Progenitor cell of endocrine pancreas (in vitro differentiated cells): ENCODE measurements around the gene VSNL1. TPM values are rescaled to one million over a fixed set of nuclear protein-coding genes. Genes with fewer than 3 reads are reported as not detected.

Experiments
- DNase-seq: peaks from one replicate; pipeline ENCODE4 v3.0.0; 2021; ENCODE audit warnings: low spot score; ENCODE audit not compliant: unreplicated experiment
- H3K27ac Mint-ChIP-seq: 2 replicates; pipeline ENCODE4 v1.8.0; 2021; ENCODE audit warnings: mild to moderate bottlenecking, moderate library complexity, mixed read lengths
- H3K27me3 Mint-ChIP-seq: 2 replicates; pipeline ENCODE4 v1.8.0; 2021; ENCODE audit warnings: mixed read lengths
- H3K36me3 Mint-ChIP-seq: 2 replicates; pipeline ENCODE4 v1.8.0; 2022; ENCODE audit warnings: mixed read lengths; ENCODE audit not compliant: insufficient read depth
- H3K4me1 Mint-ChIP-seq: 2 replicates; pipeline ENCODE4 v1.8.0; 2021; ENCODE audit warnings: low read depth, mixed read lengths
- H3K4me3 Mint-ChIP-seq: 2 replicates; pipeline ENCODE4 v1.8.0; 2021; ENCODE audit warnings: low read depth, mild to moderate bottlenecking, moderate library complexity, mixed read lengths
- H3K9me3 Mint-ChIP-seq: 2 replicates; pipeline ENCODE4 v1.8.0; 2021; ENCODE audit warnings: low read depth, mixed read lengths
- total RNA-seq: library from RNA; stranded (reverse); gene quantifications from 2 replicates; pipeline ENCODE4 v1.2.1, GENCODE V29; 2021
- TF ChIP-seq, protein P1 (sequence below): fragments of 200-600 bp; sonication (generic); IDR thresholded peaks from one replicate; pipeline ENCODE4 v1.5.0; 2021; ENCODE audit warnings: antibody characterized with exemption, mild to moderate bottlenecking; ENCODE audit not compliant: unreplicated experiment

VSNL1 gene
- total RNA-seq, 1 donor from 2014 or later = 1.1 TPM

DNA sequence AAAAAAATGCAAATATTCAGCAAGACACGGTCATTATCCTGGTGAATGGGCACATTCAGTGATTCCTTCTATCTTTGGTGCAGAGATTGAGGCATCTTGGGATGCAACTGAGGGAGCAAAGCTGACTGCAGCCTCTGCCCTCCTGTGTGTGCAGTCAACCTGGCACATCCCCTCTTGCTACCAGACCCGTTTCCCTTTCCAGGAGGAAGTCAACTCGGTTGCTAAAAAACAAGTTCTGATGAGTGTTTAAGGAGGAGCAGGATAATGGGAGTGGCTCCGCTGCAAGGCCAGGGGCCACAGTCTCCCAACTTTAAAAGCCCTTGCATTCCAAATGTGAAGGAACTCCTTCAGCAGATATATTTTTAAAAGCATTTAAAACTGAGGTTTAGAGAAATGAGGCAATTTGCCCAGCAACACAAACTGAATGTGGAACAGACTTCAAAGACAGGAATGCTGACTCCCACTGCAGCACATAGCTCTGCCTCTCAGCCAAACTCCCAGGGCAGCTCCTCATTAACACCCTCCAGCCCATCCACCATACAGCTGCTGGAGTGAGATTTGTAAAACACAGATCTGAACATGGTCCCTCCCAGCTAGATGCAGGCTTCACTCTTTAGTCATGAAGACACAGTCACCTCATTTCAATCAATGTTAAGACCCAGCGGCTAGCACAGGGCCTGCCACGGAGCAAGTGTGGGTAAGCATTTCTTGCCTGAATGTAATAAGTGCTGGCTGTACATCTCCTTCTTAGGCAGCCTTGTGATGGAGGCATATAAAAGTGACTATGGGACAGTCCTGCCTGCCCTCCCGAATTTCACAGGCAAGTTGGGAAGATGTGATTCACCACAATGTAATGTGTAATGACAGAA, 54.3 kb downstream of the VSNL1 start:
- no peaks in the 10 kb centered on the region for H3K9me3 Mint-ChIP-seq
- peaks cover 17% of the 10 kb centered on the region for H3K4me1 Mint-ChIP-seq
- no peak overlapping the region for H3K4me3 Mint-ChIP-seq
- no peak for DNase-seq
- H3K36me3 Mint-ChIP-seq = no peaks in the 10 kb centered on the region
- H3K27ac Mint-ChIP-seq = peak overlapping the region; percentile 54
- peaks cover 43% of the 10 kb centered on the region for H3K27me3 Mint-ChIP-seq
- TF ChIP-seq, protein P1, sequence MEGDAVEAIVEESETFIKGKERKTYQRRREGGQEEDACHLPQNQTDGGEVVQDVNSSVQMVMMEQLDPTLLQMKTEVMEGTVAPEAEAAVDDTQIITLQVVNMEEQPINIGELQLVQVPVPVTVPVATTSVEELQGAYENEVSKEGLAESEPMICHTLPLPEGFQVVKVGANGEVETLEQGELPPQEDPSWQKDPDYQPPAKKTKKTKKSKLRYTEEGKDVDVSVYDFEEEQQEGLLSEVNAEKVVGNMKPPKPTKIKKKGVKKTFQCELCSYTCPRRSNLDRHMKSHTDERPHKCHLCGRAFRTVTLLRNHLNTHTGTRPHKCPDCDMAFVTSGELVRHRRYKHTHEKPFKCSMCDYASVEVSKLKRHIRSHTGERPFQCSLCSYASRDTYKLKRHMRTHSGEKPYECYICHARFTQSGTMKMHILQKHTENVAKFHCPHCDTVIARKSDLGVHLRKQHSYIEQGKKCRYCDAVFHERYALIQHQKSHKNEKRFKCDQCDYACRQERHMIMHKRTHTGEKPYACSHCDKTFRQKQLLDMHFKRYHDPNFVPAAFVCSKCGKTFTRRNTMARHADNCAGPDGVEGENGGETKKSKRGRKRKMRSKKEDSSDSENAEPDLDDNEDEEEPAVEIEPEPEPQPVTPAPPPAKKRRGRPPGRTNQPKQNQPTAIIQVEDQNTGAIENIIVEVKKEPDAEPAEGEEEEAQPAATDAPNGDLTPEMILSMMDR = no peak

DNA sequence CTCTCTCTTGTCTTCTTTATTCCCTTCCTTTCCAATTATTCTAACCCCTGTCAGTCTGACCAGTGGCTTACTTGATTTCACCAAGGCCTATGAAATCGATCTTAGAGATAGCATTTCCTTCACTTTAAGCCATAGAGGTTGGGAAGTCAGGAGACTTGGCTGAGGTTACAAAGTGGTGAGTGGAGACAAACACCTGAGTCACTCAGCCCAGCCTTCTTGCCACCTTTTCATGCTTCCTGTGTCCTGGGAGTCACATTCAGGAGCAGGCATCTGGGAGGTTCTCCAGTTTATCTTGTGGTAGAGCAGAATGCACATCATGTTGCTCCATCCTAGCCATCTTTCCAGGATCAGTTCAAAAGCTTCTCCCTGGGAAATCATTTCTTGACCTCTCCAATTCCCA, 59.1 kb downstream of the VSNL1 start:
- Mint-ChIP-seq H3K36me3 (no peaks in the 10 kb centered on the region), H3K9me3 (no peaks in the 10 kb centered on the region), H3K27me3 (peaks cover 31% of the 10 kb centered on the region), H3K4me3 (no peak overlapping the region), H3K4me1 (peaks cover under 1% of the 10 kb centered on the region), H3K27ac (no peak overlapping the region)
- TF ChIP-seq, protein P1 = no peak
- no peak for DNase-seq

DNA sequence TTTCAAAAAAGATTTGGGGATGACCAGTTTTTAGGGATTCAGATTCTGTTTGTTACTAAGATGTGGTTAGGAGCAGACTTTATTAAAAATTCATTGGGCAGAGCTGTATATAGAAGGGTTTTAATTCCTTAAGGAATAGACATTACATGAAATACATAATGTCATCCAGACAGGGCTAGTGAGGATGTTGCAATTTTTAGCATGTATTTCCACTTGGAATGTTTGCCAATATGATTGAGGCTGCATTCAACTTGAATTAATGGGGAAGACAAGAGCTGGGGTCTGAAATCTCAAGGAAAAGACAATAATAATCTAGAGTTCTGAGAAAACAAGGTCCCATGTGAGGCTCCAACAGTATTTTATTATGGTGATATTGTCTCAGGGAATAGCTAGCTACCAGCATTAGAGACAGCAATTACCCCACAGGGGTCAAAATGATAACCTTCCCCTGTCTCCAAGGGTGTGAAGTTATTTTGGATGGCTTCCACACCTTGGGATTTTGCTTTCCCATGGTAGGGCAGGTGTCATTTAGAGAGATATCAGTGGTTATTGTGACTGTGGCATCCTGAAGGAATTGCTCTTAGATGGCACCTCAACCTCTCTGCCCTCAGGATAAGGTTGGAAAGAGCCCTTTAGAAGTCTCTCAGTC, 60.2 kb downstream of the VSNL1 start:
- Mint-ChIP-seq H3K9me3 (no peaks in the 10 kb centered on the region), H3K36me3 (no peaks in the 10 kb centered on the region), H3K4me3 (no peak overlapping the region), H3K27me3 (peaks cover 22% of the 10 kb centered on the region), H3K4me1 (no peaks in the 10 kb centered on the region), H3K27ac (no peak overlapping the region)
- no peak for DNase-seq
- TF ChIP-seq, protein P1 = no peak

DNA sequence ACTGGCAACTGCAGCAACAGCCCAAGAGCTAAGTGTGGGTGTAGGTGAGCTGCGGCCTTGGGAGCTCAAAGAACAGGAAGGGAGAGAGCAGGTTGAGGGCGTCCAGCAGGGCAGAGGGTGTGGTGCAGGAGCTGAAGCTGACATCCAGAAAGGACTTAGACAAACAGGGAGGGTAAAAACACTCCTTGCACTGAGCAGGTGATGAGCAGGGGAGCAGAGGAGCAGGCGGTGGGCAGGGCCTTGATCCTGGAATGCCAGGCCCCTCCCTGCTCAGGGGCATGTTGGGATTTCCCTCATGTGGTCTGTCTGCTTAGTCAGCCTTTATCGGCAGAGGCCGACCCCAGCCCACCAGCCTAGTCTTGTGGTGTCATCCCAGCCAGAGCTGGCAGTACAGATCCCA, 63.6 kb downstream of the VSNL1 start:
- Mint-ChIP-seq H3K4me1 (no peaks in the 10 kb centered on the region), H3K27ac (no peak overlapping the region), H3K4me3 (no peak overlapping the region), H3K27me3 (peaks cover 8% of the 10 kb centered on the region), H3K36me3 (no peaks in the 10 kb centered on the region), H3K9me3 (no peaks in the 10 kb centered on the region)
- no peak for DNase-seq
- TF ChIP-seq, protein P1 = no peak

DNA sequence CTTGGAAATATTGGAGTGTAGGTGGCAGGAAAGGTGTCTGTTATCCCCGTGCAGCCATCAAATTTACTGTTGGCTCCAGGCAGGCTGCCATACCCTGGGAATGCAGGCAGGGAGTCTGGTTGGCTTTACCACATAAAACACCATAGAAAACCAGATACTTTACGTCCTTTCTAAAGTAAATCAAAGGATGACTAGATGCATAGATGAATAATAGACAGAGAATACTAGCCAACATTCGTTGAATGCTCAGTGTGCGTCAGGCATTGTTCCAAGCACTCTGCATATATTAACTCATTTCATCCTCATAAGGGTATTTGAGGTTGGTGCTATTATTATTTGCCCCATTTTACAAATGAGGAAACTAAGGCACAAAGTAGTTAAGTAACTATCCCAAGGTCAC, 65.2 kb downstream of the VSNL1 start:
- peaks cover 3% of the 10 kb centered on the region for H3K27me3 Mint-ChIP-seq
- no peaks in the 10 kb centered on the region for H3K9me3 Mint-ChIP-seq
- no peaks in the 10 kb centered on the region for H3K36me3 Mint-ChIP-seq
- DNase-seq = no peak
- no peaks in the 10 kb centered on the region for H3K4me1 Mint-ChIP-seq
- TF ChIP-seq, protein P1 = no peak
- no peak overlapping the region for H3K4me3 Mint-ChIP-seq
- H3K27ac Mint-ChIP-seq = no peak overlapping the region
